C4-2B (cell line): ENCODE measurements around the gene MIPEP.

Source experiments
- H3K27ac ChIP-seq: fragments of 450-650 bp; 2 replicates; pipeline ENCODE4 v1.5.1; 2017
- ZFX ChIP-seq: fragments of 450-650 bp; IDR thresholded peaks from 2 replicates; pipeline ENCODE4 v1.6.1; 2017
- TF ChIP-seq, protein P1 (sequence below): fragments of 450-650 bp; conservative IDR thresholded peaks from 2 replicates; pipeline ENCODE4 v1.5.1; 2017; ENCODE audit warnings: mild to moderate bottlenecking

MIPEP gene

GRCh38 chr13:23724196-23724970, 164.8 kb downstream of the MIPEP start:
- peak overlapping the region; percentile 89 for H3K27ac ChIP-seq
- TF ChIP-seq, protein P1, sequence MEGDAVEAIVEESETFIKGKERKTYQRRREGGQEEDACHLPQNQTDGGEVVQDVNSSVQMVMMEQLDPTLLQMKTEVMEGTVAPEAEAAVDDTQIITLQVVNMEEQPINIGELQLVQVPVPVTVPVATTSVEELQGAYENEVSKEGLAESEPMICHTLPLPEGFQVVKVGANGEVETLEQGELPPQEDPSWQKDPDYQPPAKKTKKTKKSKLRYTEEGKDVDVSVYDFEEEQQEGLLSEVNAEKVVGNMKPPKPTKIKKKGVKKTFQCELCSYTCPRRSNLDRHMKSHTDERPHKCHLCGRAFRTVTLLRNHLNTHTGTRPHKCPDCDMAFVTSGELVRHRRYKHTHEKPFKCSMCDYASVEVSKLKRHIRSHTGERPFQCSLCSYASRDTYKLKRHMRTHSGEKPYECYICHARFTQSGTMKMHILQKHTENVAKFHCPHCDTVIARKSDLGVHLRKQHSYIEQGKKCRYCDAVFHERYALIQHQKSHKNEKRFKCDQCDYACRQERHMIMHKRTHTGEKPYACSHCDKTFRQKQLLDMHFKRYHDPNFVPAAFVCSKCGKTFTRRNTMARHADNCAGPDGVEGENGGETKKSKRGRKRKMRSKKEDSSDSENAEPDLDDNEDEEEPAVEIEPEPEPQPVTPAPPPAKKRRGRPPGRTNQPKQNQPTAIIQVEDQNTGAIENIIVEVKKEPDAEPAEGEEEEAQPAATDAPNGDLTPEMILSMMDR = no peak
- TF ChIP-seq ZFX = no peak

GRCh38 chr13:23723471-23723870, 165.7 kb downstream of the MIPEP start:
- no peak for TF ChIP-seq ZFX
- TF ChIP-seq, protein P1 = no peak
- H3K27ac ChIP-seq = peak overlapping the region; percentile 89

GRCh38 chr13:23722726-23723453, 166.3 kb downstream of the MIPEP start:
- H3K27ac ChIP-seq = peak overlapping the region; percentile 89
- TF ChIP-seq, protein P1 = no peak
- TF ChIP-seq ZFX = peak; percentile 54; the same call in 1 of the 2 replicates

GRCh38 chr13:23718996-23719395, 170.2 kb downstream of the MIPEP start:
- TF ChIP-seq, protein P1 = no peak
- TF ChIP-seq ZFX = no peak
- peak overlapping the region; percentile 37; the same call in 1 of the 2 replicates for H3K27ac ChIP-seq

- TF ChIP-seq, protein P1 = no peak
- TF ChIP-seq ZFX = no peak
- peak overlapping the region; percentile 4; the same call in 1 of the 2 replicates for H3K27ac ChIP-seq
Observed at GRCh38 chr13:23716401-23716800, 172.8 kb downstream of the MIPEP start.

DNA sequence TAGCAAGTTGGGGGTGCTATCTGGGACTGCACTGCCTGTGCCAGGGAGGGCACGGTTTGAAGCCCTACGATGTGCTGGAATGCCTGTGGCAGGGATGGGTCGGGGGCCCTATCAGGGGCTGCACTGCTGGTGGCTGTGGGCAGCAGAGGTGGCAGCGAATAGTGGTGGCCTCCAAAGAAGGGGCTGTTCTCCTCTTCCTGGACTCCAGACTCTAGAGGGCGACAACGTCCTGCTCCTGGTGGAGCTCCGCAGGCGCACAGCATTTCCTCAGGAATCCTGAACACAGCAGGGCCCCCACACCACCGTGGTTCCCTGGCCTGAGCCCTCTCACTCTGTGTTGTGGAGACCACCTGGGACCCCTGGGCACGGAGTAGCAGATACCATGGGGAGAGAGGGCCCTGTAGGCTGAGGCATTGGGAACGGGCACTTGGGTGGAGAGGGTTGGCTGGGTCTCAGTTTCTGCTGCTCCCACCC, 173.4 kb downstream of the MIPEP start:
- H3K27ac ChIP-seq = peak overlapping the region; percentile 4; the same call in 1 of the 2 replicates
- TF ChIP-seq, protein P1 = no peak; the same call in 1 of the 2 replicates
- TF ChIP-seq ZFX = no peak
